NB4 (cell line): ENCODE measurements around the gene PUSL1.

ENCODE experiments used
- CTCF ChIP-seq: IDR thresholded peaks from one replicate; pipeline ENCODE4 v1.5.1; 2012; ENCODE audit warnings: low read depth, low read length
- MAX ChIP-seq: IDR thresholded peaks from 2 replicates; pipeline ENCODE4 v1.6.1; 2011; ENCODE audit warnings: low read depth, low read length
- MYC ChIP-seq: IDR thresholded peaks from 2 replicates; pipeline ENCODE4 v1.6.1; 2011; ENCODE audit warnings: low read depth, low read length
- POLR2A ChIP-seq: IDR thresholded peaks from 2 replicates; pipeline ENCODE4 v1.6.1; 2011; ENCODE audit warnings: mild to moderate bottlenecking; ENCODE audit not compliant: insufficient read length; ENCODE audit errors: extremely low read depth

- TF ChIP-seq POLR2A (no peak), MAX (no peak), CTCF (no peak), MYC (no peak)
These were observed 15.5 kb upstream of the PUSL1 start for GRCh38 chr1:1292851-1293250.
